Keratinocyte (primary cell): ENCODE data around the gene SLC25A24. TPM values are rescaled to one million over a fixed set of nuclear protein-coding genes. Genes with fewer than 3 reads are reported as not detected.
"Not testable (repeated sequence)": the region's sequence is repeated elsewhere in the genome, so short reads cannot be mapped to it uniquely, and the experiment has no call there.

Source experiments
- DNase-seq: peaks from one replicate; pipeline ENCODE4 v3.0.0-alpha.2; 2011; ENCODE audit warnings: low read depth, missing footprints, low spot score
- FAIRE-seq: peaks from 2 replicates; lab custom pipeline; 2011; peaks lifted over from hg19 to GRCh38; lab: Jason Lieb, UNC
- H2AFZ ChIP-seq: 2 replicates; pipeline ENCODE4 v1.6.0; 2012; ENCODE audit warnings: low read length, control low read depth, inconsistent platforms; ENCODE audit not compliant: control insufficient read depth
- H3K27ac ChIP-seq: 2 replicates; pipeline ENCODE4 v1.5.1; 2011; ENCODE audit warnings: low read length; ENCODE audit not compliant: control insufficient read depth, insufficient read depth
- H3K27me3 ChIP-seq: 3 replicates; pipeline ENCODE4 v1.6.0; 2011; ENCODE audit warnings: low read length; ENCODE audit not compliant: control insufficient read depth, insufficient read depth; ENCODE audit errors: extremely low read depth
- H3K36me3 ChIP-seq, 2 experiments: 2 replicates in 1 of 2; 3 replicates in 1 of 2; pipeline ENCODE4 v1.5.1; 2011; ENCODE audit warnings: low read length in 2 of 2, mild to moderate bottlenecking in 1 of 2; ENCODE audit not compliant: control insufficient read depth in 2 of 2, insufficient read depth in 2 of 2; ENCODE audit errors: extremely low read depth in 1 of 2
- H3K4me1 ChIP-seq: 3 replicates; pipeline ENCODE4 v1.5.1; 2011; ENCODE audit warnings: low read length; ENCODE audit not compliant: control insufficient read depth, insufficient read depth; ENCODE audit errors: extremely low read depth
- H3K4me2 ChIP-seq: 3 replicates; pipeline ENCODE4 v1.6.0; 2011; ENCODE audit warnings: low read depth, low read length; ENCODE audit not compliant: control insufficient read depth, insufficient read depth; ENCODE audit errors: extremely low read depth
- H3K4me3 ChIP-seq, 3 experiments: fragments of 200-600 bp in 1 of 3; sonication (generic) in 1 of 3; 2 replicates in 2 of 3; 3 replicates in 1 of 3; pipeline ENCODE4 v1.5.1; 2011 to 2016; ENCODE audit warnings: low read length in 3 of 3, mild to moderate bottlenecking in 3 of 3, control low read depth in 2 of 3, inconsistent platforms in 1 of 3, low read depth in 1 of 3, mixed read lengths in 1 of 3, mixed run types in 1 of 3, moderate library complexity in 1 of 3; ENCODE audit not compliant: control insufficient read depth in 2 of 3, insufficient read depth in 2 of 3; ENCODE audit errors: extremely low read depth in 1 of 3
- H3K79me2 ChIP-seq: 2 replicates; pipeline ENCODE4 v1.6.0; 2012; ENCODE audit warnings: low read length; ENCODE audit not compliant: control insufficient read depth, insufficient read depth
- H3K9ac ChIP-seq: 3 replicates; pipeline ENCODE4 v1.6.0; 2011; ENCODE audit warnings: low read length; ENCODE audit not compliant: control insufficient read depth, insufficient read depth; ENCODE audit errors: extremely low read depth
- H3K9me1 ChIP-seq: 3 replicates; pipeline ENCODE4 v1.6.0; 2011; ENCODE audit warnings: low read length; ENCODE audit not compliant: control insufficient read depth, insufficient read depth; ENCODE audit errors: extremely low read depth
- H3K9me3 ChIP-seq: 2 replicates; pipeline ENCODE4 v1.5.1; 2012; ENCODE audit warnings: low read depth, low read length; ENCODE audit not compliant: control insufficient read depth
- H4K20me1 ChIP-seq: 3 replicates; pipeline ENCODE4 v1.6.0; 2011; ENCODE audit warnings: low read length; ENCODE audit not compliant: control insufficient read depth, insufficient read depth; ENCODE audit errors: extremely low read depth
- EZH2 ChIP-seq: IDR thresholded peaks from one replicate; pipeline ENCODE4 v1.6.1; 2012; ENCODE audit warnings: inconsistent platforms, mild to moderate bottlenecking, low read length, moderate library complexity
- dilution Hi-C: fragments of 300-500 bp; cut with MboI; formaldehyde crosslinking; loops from one replicate; pipeline ENCODE4 v1.7.0; 2020; ENCODE audit warnings: low sequenced_read_pairs; ENCODE audit not compliant: extremely low pct_ligation_motif_present
- polyA plus RNA-seq, 5 experiments: library from polyadenylated mRNA; depleted of rRNA in 3 of 5; stranded (reverse) in 3 of 5; stranded (forward) in 1 of 5; unstranded in 1 of 5; fragments of >200 nt; gene quantifications; 1 replicate in 1 of 5; 2 replicates in 3 of 5; 3 replicates in 1 of 5; pipeline versions ENCODE4 v1.2.1 to v1.2.3, GENCODE V29; 2011 to 2012; ENCODE audit warnings: missing spikeins in 2 of 5, low read depth in 1 of 5, low replicate concordance in 1 of 5
- TF ChIP-seq, protein P1 (sequence below), 3 experiments: IDR thresholded peaks in 1 of 3; conservative IDR thresholded peaks in 1 of 3; optimal IDR thresholded peaks in 1 of 3; 2 replicates in 2 of 3; 3 replicates in 1 of 3; pipeline versions ENCODE3 to v1.5.1; 2011; ENCODE audit warnings: low read length in 3 of 3, mild to moderate bottlenecking in 3 of 3, moderate library complexity in 2 of 3, control low read depth in 1 of 3, inconsistent platforms in 1 of 3; ENCODE audit not compliant: insufficient read depth in 2 of 3; ENCODE audit errors: extremely low read depth in 1 of 3

Gene SLC25A24
- polyA plus RNA-seq, 1 donor (not counting 4 experiments of a cell fraction or from before 2014, with no cell fraction given): 58.9 TPM

DNA sequence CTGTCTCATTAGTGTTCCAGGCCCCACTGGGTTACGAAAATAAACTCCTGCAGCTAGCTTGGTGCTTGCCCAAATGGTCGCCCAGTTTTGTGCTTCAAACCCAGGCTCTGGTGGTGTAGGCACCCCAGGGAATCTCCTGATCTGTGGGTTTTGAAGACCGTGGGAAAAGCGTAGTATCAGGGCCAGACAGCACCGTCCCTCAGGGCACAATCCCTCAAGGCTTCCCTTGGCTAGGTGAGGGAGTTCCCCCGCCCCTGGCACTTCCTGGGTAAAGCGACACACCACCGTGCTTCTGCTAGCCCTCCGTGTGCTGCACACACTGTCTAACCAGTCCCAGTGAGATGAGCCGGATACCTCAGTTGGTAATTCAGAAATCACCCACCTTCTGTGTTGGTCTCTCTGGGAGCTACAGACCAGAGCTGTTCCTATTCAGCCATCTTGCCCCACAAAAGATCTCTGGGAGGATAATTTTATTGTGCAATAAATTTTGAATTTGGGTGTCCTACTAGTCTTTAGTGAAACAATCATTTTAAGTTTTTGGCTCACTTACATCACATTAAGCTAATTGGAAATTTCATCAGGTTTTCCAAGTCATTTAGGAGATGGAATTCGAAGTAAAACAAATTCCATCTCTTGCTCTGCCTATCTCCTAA is 9.4 kb upstream of the SLC25A24 start:
- Histone ChIP-seq H3K79me2 (no peaks in the 10 kb centered on the region), H2AFZ (peak overlapping the region; percentile 38), H3K9me1 (no peaks in the 10 kb centered on the region), H3K27me3 (no peaks in the 10 kb centered on the region), H3K27ac (no peak overlapping the region), H3K9ac (no peak overlapping the region), H3K4me1 (peaks cover 4% of the 10 kb centered on the region), H3K4me2 (peak overlapping the region; percentile 3), H4K20me1 (no peaks in the 10 kb centered on the region), H3K36me3 (no peaks in the 10 kb centered on the region), H3K4me3 (no peak overlapping the region), H3K9me3 (no peaks in the 10 kb centered on the region)
- no peak for DNase-seq
- no peak for FAIRE-seq
- dilution Hi-C loops: no loop called here
- TF ChIP-seq, protein P1, sequence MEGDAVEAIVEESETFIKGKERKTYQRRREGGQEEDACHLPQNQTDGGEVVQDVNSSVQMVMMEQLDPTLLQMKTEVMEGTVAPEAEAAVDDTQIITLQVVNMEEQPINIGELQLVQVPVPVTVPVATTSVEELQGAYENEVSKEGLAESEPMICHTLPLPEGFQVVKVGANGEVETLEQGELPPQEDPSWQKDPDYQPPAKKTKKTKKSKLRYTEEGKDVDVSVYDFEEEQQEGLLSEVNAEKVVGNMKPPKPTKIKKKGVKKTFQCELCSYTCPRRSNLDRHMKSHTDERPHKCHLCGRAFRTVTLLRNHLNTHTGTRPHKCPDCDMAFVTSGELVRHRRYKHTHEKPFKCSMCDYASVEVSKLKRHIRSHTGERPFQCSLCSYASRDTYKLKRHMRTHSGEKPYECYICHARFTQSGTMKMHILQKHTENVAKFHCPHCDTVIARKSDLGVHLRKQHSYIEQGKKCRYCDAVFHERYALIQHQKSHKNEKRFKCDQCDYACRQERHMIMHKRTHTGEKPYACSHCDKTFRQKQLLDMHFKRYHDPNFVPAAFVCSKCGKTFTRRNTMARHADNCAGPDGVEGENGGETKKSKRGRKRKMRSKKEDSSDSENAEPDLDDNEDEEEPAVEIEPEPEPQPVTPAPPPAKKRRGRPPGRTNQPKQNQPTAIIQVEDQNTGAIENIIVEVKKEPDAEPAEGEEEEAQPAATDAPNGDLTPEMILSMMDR (optimal IDR thresholded peaks at IDR 0.05 in 1 of 3, IDR thresholded peaks at IDR 0.05 in 1 of 3, conservative IDR thresholded peaks at IDR 0.05 in 1 of 3; ENCODE audit: extremely low read depth in 1 of 3, insufficient read depth in 2 of 3, low read length in 3 of 3): no peak
- TF ChIP-seq EZH2: no peak

DNA sequence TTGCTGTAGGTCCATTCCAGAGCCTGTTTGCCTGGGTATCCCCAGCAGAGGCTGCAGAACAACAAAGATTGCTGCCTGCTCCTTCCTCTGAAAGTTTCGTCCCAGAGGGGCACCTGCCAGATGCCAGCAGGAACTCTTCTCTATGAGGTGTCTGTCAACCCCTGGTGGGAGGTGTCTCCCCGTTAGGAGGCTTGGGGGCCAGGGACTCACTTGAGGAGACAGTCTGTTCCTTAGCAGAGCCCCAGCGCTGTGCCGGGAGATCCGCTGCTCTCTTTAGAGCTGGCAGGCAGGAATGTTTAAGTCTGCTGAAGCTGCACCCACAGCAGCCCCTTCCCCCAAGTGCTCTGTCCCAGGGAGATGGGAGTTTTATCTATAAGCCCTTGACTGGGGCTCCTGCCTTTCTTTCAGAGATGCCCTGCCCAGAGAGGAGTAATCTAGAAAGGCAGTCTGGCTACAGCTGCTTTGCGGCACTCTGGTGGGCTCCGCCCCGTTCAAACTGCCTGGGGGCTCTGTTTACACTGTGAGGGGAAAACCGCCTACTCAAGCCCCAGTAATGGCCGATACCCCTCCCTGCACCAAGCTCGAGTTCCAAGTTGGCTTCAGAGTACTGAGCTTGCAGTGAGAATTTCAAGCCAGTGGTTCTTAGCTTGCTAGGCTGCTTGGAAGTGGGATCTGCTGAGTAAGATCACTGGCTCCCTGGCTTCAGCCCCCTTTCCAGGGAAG is 8.7 kb upstream of the SLC25A24 start:
- no peaks in the 10 kb centered on the region for H3K27me3 ChIP-seq
- H3K9ac ChIP-seq: no peak overlapping the region
- H3K27ac ChIP-seq: no peak overlapping the region
- peaks cover 4% of the 10 kb centered on the region for H3K4me1 ChIP-seq
- no peaks in the 10 kb centered on the region for H4K20me1 ChIP-seq
- no peaks in the 10 kb centered on the region for H3K79me2 ChIP-seq
- no peak overlapping the region for H2AFZ ChIP-seq
- no peaks in the 10 kb centered on the region for H3K9me3 ChIP-seq
- H3K9me1 ChIP-seq: no peaks in the 10 kb centered on the region
- TF ChIP-seq, protein P1 (optimal IDR thresholded peaks at IDR 0.05 in 1 of 3, IDR thresholded peaks at IDR 0.05 in 1 of 3, conservative IDR thresholded peaks at IDR 0.05 in 1 of 3; ENCODE audit: extremely low read depth in 1 of 3, insufficient read depth in 2 of 3, low read length in 3 of 3): no peak
- TF ChIP-seq EZH2: no peak
- DNase-seq: no peak
- H3K36me3 ChIP-seq: no peaks in the 10 kb centered on the region
- dilution Hi-C loops: no loop called here
- H3K4me2 ChIP-seq: peak overlapping the region; percentile 3
- FAIRE-seq: no peak
- no peak overlapping the region for H3K4me3 ChIP-seq

DNA sequence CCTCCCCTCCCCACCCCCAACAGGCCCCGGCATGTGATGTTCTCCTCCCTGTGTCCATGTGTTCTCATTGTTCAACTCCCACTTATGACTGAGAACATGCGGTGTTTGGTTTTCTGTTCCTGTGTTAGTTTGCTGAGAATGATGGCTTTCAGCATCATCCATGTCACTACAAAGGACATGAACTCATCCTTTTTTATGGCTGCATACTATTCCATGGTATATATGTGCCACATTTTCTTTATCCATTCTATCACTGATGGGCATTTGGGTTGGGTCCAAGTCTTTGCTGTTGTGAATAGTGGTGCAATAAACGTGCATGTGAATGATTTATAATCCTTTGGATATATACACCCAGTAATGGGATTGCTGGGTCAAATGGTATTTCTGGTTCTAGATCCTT is 3.4 kb upstream of the SLC25A24 start:
- H3K9me1 ChIP-seq, H3K27ac ChIP-seq, H3K4me2 ChIP-seq, H3K9me3 ChIP-seq, FAIRE-seq, H4K20me1 ChIP-seq, H3K27me3 ChIP-seq, dilution Hi-C loops, H3K4me1 ChIP-seq, H3K36me3 ChIP-seq, H2AFZ ChIP-seq, H3K4me3 ChIP-seq, H3K9ac ChIP-seq, DNase-seq: not testable (repeated sequence)
- H3K79me2 ChIP-seq: peaks cover 14% of the 10 kb centered on the region
